K562 (cell line): ENCODE results near the gene WDR64. TPM values are rescaled to one million over a fixed set of nuclear protein-coding genes. Genes with fewer than 3 reads are reported as not detected.

Experiments used
- ADNP ChIP-seq: fragments of 200-800 bp; sonication (Bioruptor generic); IDR thresholded peaks from 2 replicates; pipeline ENCODE4 v1.6.1; 2016; ENCODE audit warnings: missing genetic modification characterization, missing compliant biosample characterization
- ARID1B ChIP-seq: fragments of 450-650 bp; IDR thresholded peaks from 2 replicates; pipeline ENCODE4 v1.6.1; 2016; ENCODE audit warnings: antibody characterized with exemption, mild to moderate bottlenecking, inconsistent platforms
- BCOR ChIP-seq: fragments of 450-650 bp; IDR thresholded peaks from 2 replicates; pipeline ENCODE4 v1.6.1; 2016
- C11orf30 ChIP-seq: fragments of 450-650 bp; IDR thresholded peaks from 2 replicates; pipeline ENCODE4 v1.6.1; 2016; ENCODE audit warnings: low read depth, mild to moderate bottlenecking
- CEBPB ChIP-seq: fragments of 450-650 bp; IDR thresholded peaks from 2 replicates; pipeline ENCODE4 v1.6.1; 2016; ENCODE audit warnings: missing genetic modification characterization, missing compliant biosample characterization
- CHAMP1 ChIP-seq: fragments of 450-650 bp; IDR thresholded peaks from 2 replicates; pipeline ENCODE4 v1.6.1; 2016; ENCODE audit warnings: mild to moderate bottlenecking
- FOSL1 ChIP-seq: fragments of 200-800 bp; sonication (Bioruptor generic); conservative IDR thresholded peaks from 2 replicates; pipeline ENCODE4 v1.6.1; 2016; ENCODE audit warnings: missing genetic modification characterization, missing compliant biosample characterization
- GTF2F1 ChIP-seq: IDR thresholded peaks from 2 replicates; pipeline ENCODE4 v1.6.1; 2011; ENCODE audit warnings: low read depth, low read length, improper control_type of control experiment
- JUN ChIP-seq, 2 experiments: sonication (generic) in 1 of 2; formaldehyde crosslinking in 1 of 2; IDR thresholded peaks; 2 replicates each; pipeline versions ENCODE4 v1.6.1 to v1.8.0; 2012 to 2022; ENCODE audit warnings: borderline replicate concordance in 2 of 2, mild to moderate bottlenecking in 2 of 2, improper control_type of control experiment in 1 of 2, low read depth in 1 of 2, low read length in 1 of 2, missing genetic modification reagents in 1 of 2
- MAZ ChIP-seq, 2 experiments: fragments of 450-650 bp in 1 of 2; sonication (generic) in 1 of 2; formaldehyde crosslinking; IDR thresholded peaks in 1 of 2; conservative IDR thresholded peaks in 1 of 2; 2 replicates each; pipeline versions ENCODE4 v1.4.0 to v1.5.0; 2020; ENCODE audit warnings: mild to moderate bottlenecking in 1 of 2, missing genetic modification reagents in 1 of 2
- PYGO2 ChIP-seq: fragments of 450-650 bp; IDR thresholded peaks from 2 replicates; pipeline ENCODE4 v1.6.1; 2016; ENCODE audit warnings: mild to moderate bottlenecking, missing genetic modification characterization, moderate library complexity, missing compliant biosample characterization
- RBFOX2 ChIP-seq: fragments of 200-400 bp; formaldehyde crosslinking; IDR thresholded peaks from 2 replicates; pipeline ENCODE4 v1.6.1; 2017; ENCODE audit warnings: low read depth, mild to moderate bottlenecking, low read length, moderate library complexity
- ZNF318 ChIP-seq, 2 experiments: fragments of 450-650 bp; IDR thresholded peaks; 2 replicates each; pipeline ENCODE4 v1.6.1; 2016; ENCODE audit warnings: mild to moderate bottlenecking in 2 of 2, borderline replicate concordance in 1 of 2, low read depth in 1 of 2, moderate library complexity in 1 of 2
- ZNF668 ChIP-seq: fragments of 250-450 bp; sonication (Bioruptor Pico); IDR thresholded peaks from 2 replicates; pipeline ENCODE4 v1.8.0; 2022; ENCODE audit warnings: mild to moderate bottlenecking, inconsistent platforms
- polyA plus RNA-seq, 8 experiments: library from polyadenylated mRNA; depleted of rRNA in 4 of 8; stranded (reverse) in 5 of 8; unstranded in 3 of 8; fragments of >200 nt; fragmentation: Nextera tagmentation in 2 of 8; fragmentation: Illumina TruSeq in 1 of 8; extraction: Ambion mirVana in 2 of 8; extraction: Trizol in 1 of 8; gene quantifications; 2 replicates each; pipeline versions ENCODE4 v1.2.1 to v1.2.3, GENCODE V29; 2011 to 2014; ENCODE audit warnings: inconsistent platforms in 1 of 8, missing spikeins in 1 of 8
- total RNA-seq, 7 experiments: library from RNA; depleted of rRNA in 6 of 7; stranded (reverse); fragments of >200 nt in 6 of 7; fragmentation: Illumina TruSeq in 2 of 7; extraction: Trizol in 2 of 7; gene quantifications; 2 replicates each; pipeline versions ENCODE4 v1.2.1 to v1.2.3, GENCODE V29; 2011 to 2021; ENCODE audit warnings: low replicate concordance in 1 of 7

WDR64 gene
- total and polyA plus RNA-seq, 9 of the 15 experiments (the other 6 are each of a cell fraction or from before 2014, with no cell fraction given) = 0.06 to 0.29 (median 0.19) TPM; not detected in 5

GRCh38 chr1:241612533-241613477 lies 39.3 kb upstream of the WDR64 start (continued):
- TF ChIP-seq ZNF318 (IDR thresholded peaks at IDR 0.05; ENCODE audit: borderline replicate concordance in 1 of 2, low read depth in 1 of 2) (0 out of 4 replicates have a peak, but pooled peaks of 1 of the 2 experiments have one; percentile 22), CEBPB (tag) (0 out of 2 replicates have a peak, but pooled peaks have one; percentile 13), PYGO2 (tag) (no peak), BCOR (peak; percentile 73), RBFOX2 (no peak), C11orf30 (peak; percentile 52; the same call in 1 of the 2 replicates), MAZ (CRISPR knock-in tag; conservative IDR thresholded peaks at IDR 0.05 in 1 of 2, IDR thresholded peaks at IDR 0.05 in 1 of 2) (0 out of 4 replicates have a peak, but pooled peaks of 1 of the 2 experiments have one; percentile 21), JUN (IDR thresholded peaks at IDR 0.05; ENCODE audit: borderline replicate concordance, low read depth, low read length) (peak; percentile 60; the same call in 1 of the 2 replicates), JUN (CRISPR knock-in tag; IDR thresholded peaks at IDR 0.05; ENCODE audit: borderline replicate concordance) (no peak), ZNF668 (0 out of 2 replicates have a peak, but pooled peaks have one; percentile 15), GTF2F1 (no peak), ADNP (tag) (peak; percentile 80), FOSL1 (tag) (peak; percentile 73), CHAMP1 (0 out of 2 replicates have a peak, but pooled peaks have one; percentile 15), ARID1B (peak; percentile 50; the same call in 1 of the 2 replicates)
